ENCODE data around the gene PSMD13.
"Not testable (repeated sequence)": the region's sequence is repeated elsewhere in the genome, so short reads cannot be mapped to it uniquely, and the experiment has no call there.

DNA sequence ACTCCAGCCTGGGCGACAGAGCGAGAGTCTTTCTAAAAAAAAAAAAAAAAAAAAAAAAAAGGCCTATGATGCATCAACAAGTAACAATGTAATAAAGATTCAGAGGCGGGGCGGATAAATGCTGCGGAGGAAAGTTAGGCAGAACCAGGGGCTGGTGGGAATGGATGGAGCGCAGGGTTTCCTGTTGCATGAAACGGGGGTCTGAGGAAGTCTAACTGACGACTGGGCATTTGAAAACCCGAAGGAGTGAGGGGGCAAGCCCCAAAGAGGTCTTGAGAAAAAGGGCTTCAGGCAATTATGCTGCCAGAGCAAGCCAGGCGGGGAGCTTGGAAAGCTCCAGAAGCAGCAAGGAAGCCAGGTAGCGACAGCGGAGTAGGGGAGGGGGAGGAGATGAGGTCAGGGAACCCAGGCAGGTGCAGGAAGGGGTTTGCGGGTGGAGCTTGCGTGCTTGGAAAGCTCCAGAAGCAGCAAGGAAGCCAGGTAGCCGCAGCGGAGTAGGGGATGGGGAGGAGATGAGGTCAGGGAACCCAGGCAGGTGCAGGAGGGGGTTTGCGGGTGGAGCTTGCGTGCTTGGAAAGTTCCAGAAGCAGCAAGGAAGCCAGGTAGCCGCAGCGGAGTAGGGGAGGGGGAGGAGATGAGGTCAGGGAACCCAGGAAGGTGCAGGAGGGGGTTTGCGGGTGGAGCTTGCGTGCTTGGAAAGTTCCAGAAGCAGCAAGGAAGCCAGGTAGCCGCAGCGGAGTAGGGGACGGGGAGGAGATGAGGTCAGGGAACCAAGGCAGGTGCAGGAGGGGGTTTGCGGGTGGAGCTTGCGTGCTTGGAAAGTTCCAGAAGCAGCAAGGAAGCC is 50.4 kb downstream of the PSMD13 start:
- TF ChIP-seq TAF1 (IDR thresholded peaks at IDR 0.05; ENCODE audit: borderline replicate concordance, low read depth, low read length); POLR2A (IDR thresholded peaks at IDR 0.05; ENCODE audit: low read depth, low read length): not testable (repeated sequence)

All from GM12892 (cell line).